Measurements from ENCODE around the gene ZSWIM6.

The ZSWIM6 gene

GRCh38 chr5:61331407-61332357 is at the start of gene ZSWIM6:
Gene ZSWIM6 (plus strand): TSS chr5:61332258. CDS start chr5:61332273, 15 bp downstream.
- Histone ChIP-seq H3K9me3 (ENCODE audit: control insufficient read depth, insufficient read depth, low read length) (no peaks in the 10 kb centered on the region), H3K4me1 (ENCODE audit: insufficient read depth, low read length) (peaks cover 27% of the 10 kb centered on the region), H3K9ac (ENCODE audit: low read depth, low read length) (peak within 1 kb of the TSS; percentile 69), H3K36me3 (ENCODE audit: insufficient read depth, low read length) (no peaks in the 10 kb centered on the region)

GRCh38 chr5:61283471-61283870 is 48.6 kb upstream of the ZSWIM6 start:
- H3K9ac ChIP-seq (ENCODE audit: low read depth, low read length) = no peak overlapping the region
- H3K4me1 ChIP-seq (ENCODE audit: insufficient read depth, low read length) = peaks cover 3% of the 10 kb centered on the region; the same call in 1 of the 2 replicates
- no peaks in the 10 kb centered on the region for H3K9me3 ChIP-seq (ENCODE audit: control insufficient read depth, insufficient read depth, low read length)
- H3K36me3 ChIP-seq (ENCODE audit: insufficient read depth, low read length) = no peaks in the 10 kb centered on the region

DNA sequence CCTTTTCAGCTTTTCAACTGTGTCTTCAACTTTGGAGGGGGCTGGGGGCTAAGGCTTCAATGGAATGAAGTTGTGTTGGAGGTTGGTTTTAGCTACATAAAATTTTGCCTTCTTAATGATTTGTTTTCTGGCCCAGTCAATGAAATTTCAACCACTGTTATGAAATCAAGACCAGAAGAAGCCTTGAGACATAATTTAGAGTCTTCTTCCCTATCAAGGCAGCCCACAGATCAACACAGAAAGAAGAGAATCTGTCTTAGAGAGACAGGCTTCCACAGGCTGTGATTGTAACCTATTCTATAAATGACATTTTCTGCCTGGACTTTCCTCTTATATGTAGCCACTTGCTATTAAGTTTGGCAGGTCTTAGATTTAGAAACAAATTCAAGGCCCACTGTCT is 46.5 kb upstream of the ZSWIM6 start:
- Histone ChIP-seq H3K9ac (ENCODE audit: low read depth, low read length) (no peak overlapping the region), H3K9me3 (ENCODE audit: control insufficient read depth, insufficient read depth, low read length) (no peaks in the 10 kb centered on the region), H3K4me1 (ENCODE audit: insufficient read depth, low read length) (peaks cover 16% of the 10 kb centered on the region; the same call in 1 of the 2 replicates), H3K36me3 (ENCODE audit: insufficient read depth, low read length) (no peaks in the 10 kb centered on the region)

- Histone ChIP-seq H3K36me3 (ENCODE audit: insufficient read depth, low read length) (no peaks in the 10 kb centered on the region), H3K9me3 (ENCODE audit: control insufficient read depth, insufficient read depth, low read length) (no peaks in the 10 kb centered on the region), H3K9ac (ENCODE audit: low read depth, low read length) (no peak overlapping the region), H3K4me1 (ENCODE audit: insufficient read depth, low read length) (peaks cover 17% of the 10 kb centered on the region; the same call in 1 of the 2 replicates)
Measured at GRCh38 chr5:61286446-61287132, 45.5 kb upstream of the ZSWIM6 start.

- Histone ChIP-seq H3K36me3 (ENCODE audit: insufficient read depth, low read length) (no peaks in the 10 kb centered on the region), H3K9ac (ENCODE audit: low read depth, low read length) (no peak overlapping the region), H3K4me1 (ENCODE audit: insufficient read depth, low read length) (peaks cover 17% of the 10 kb centered on the region; the same call in 1 of the 2 replicates), H3K9me3 (ENCODE audit: control insufficient read depth, insufficient read depth, low read length) (no peaks in the 10 kb centered on the region)
Measured at GRCh38 chr5:61287474-61287873, 44.6 kb upstream of the ZSWIM6 start.

GRCh38 chr5:61289241-61289640 is 42.8 kb upstream of the ZSWIM6 start:
- Histone ChIP-seq H3K4me1 (ENCODE audit: insufficient read depth, low read length) (peaks cover 17% of the 10 kb centered on the region; the same call in 1 of the 2 replicates), H3K9me3 (ENCODE audit: control insufficient read depth, insufficient read depth, low read length) (no peaks in the 10 kb centered on the region), H3K36me3 (ENCODE audit: insufficient read depth, low read length) (no peaks in the 10 kb centered on the region; the same call in 1 of the 2 replicates), H3K9ac (ENCODE audit: low read depth, low read length) (no peak overlapping the region)

GRCh38 chr5:61289669-61290306 is 42.3 kb upstream of the ZSWIM6 start:
- H3K9me3 ChIP-seq (ENCODE audit: control insufficient read depth, insufficient read depth, low read length) = no peaks in the 10 kb centered on the region
- peaks cover 17% of the 10 kb centered on the region; the same call in 1 of the 2 replicates for H3K4me1 ChIP-seq (ENCODE audit: insufficient read depth, low read length)
- H3K9ac ChIP-seq (ENCODE audit: low read depth, low read length) = no peak overlapping the region
- no peaks in the 10 kb centered on the region; the same call in 1 of the 2 replicates for H3K36me3 ChIP-seq (ENCODE audit: insufficient read depth, low read length)

- no peaks in the 10 kb centered on the region; the same call in 1 of the 2 replicates for H3K36me3 ChIP-seq (ENCODE audit: insufficient read depth, low read length)
- no peaks in the 10 kb centered on the region for H3K9me3 ChIP-seq (ENCODE audit: control insufficient read depth, insufficient read depth, low read length)
- H3K9ac ChIP-seq (ENCODE audit: low read depth, low read length) = no peak overlapping the region
- H3K4me1 ChIP-seq (ENCODE audit: insufficient read depth, low read length) = peaks cover 17% of the 10 kb centered on the region; the same call in 1 of the 2 replicates
Measured at GRCh38 chr5:61290791-61291210, 41.3 kb upstream of the ZSWIM6 start.

DNA sequence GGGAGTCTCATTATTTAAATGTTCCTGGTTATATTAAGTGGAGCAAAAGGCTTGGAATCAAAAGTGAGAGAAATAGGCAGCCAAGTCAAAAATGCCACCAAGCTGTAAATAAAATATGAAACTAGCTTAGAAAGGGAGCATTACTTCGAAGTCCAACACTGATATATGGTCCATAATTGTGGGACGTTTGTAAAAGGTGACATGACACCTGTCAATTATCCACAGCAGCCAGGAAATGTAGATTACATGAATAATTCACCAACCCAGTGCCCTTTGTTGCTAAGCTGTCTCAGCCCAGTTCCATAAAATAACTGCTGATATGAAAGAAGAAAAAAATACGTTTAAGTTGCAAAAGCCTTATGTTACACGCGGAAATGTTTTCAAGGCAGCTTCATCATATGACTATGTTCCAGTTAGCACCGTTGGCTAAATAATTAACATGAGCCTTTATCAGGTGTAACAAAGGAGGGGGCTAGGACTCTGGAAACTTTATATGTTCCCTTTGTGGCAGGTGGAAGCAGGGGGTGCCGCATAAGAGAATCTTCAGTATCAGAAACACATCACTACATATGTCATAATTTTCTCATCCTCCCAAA is 39.9 kb upstream of the ZSWIM6 start:
- no peaks in the 10 kb centered on the region; the same call in 1 of the 2 replicates for H3K36me3 ChIP-seq (ENCODE audit: insufficient read depth, low read length)
- peaks cover 17% of the 10 kb centered on the region; the same call in 1 of the 2 replicates for H3K4me1 ChIP-seq (ENCODE audit: insufficient read depth, low read length)
- no peak overlapping the region for H3K9ac ChIP-seq (ENCODE audit: low read depth, low read length)
- H3K9me3 ChIP-seq (ENCODE audit: control insufficient read depth, insufficient read depth, low read length) = no peaks in the 10 kb centered on the region

DNA sequence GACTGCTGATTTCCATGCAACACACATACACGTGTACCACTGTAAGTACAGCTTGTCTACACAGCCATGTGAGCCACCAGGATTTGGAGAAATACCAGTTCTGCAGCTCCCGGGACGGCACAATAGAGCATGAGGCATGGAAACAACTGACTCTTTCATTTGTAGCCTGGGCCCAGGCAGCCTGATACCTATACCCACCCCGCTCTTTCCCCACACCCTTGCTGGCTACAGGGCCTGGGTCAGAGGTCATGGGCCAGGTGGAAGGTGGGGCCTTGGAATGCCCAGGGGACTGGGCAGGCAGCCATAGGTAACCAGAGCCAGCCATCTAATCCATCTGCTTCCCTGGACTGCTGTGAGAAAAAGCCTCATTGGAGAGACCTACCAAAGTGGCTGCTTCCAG is 39.0 kb upstream of the ZSWIM6 start:
- Histone ChIP-seq H3K36me3 (ENCODE audit: insufficient read depth, low read length) (no peaks in the 10 kb centered on the region; the same call in 1 of the 2 replicates), H3K9ac (ENCODE audit: low read depth, low read length) (no peak overlapping the region), H3K9me3 (ENCODE audit: control insufficient read depth, insufficient read depth, low read length) (no peaks in the 10 kb centered on the region), H3K4me1 (ENCODE audit: insufficient read depth, low read length) (peaks cover 17% of the 10 kb centered on the region; the same call in 1 of the 2 replicates)

DNA sequence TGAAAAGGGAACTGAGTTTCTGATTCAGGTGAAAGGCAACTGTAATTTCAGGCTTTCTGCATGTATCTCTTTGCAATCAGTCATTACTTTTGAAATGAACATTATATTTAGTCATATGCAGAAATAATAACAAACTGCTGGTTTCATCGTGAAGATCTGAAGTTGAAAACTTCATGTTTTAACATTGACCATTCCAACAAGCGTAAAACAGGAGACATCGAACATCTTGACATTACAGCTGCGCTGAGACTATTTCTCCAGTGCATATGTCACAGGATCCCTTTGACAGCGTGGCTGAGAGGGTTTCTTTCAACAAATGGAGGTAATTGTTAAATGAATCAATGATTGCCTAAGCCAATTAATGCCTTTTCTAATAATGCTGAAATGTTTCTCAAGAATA is 38.2 kb upstream of the ZSWIM6 start:
- peaks cover 10% of the 10 kb centered on the region; the same call in 1 of the 2 replicates for H3K4me1 ChIP-seq (ENCODE audit: insufficient read depth, low read length)
- no peaks in the 10 kb centered on the region; the same call in 1 of the 2 replicates for H3K36me3 ChIP-seq (ENCODE audit: insufficient read depth, low read length)
- H3K9ac ChIP-seq (ENCODE audit: low read depth, low read length) = no peak overlapping the region
- H3K9me3 ChIP-seq (ENCODE audit: control insufficient read depth, insufficient read depth, low read length) = no peaks in the 10 kb centered on the region

GRCh38 chr5:61295365-61295764 is 36.7 kb upstream of the ZSWIM6 start:
- Histone ChIP-seq H3K36me3 (ENCODE audit: insufficient read depth, low read length) (no peaks in the 10 kb centered on the region; the same call in 1 of the 2 replicates), H3K9ac (ENCODE audit: low read depth, low read length) (no peak overlapping the region), H3K9me3 (ENCODE audit: control insufficient read depth, insufficient read depth, low read length) (no peaks in the 10 kb centered on the region), H3K4me1 (ENCODE audit: insufficient read depth, low read length) (0 out of 2 replicates have a peak, but pooled peaks cover 5% of the 10 kb centered on the region)

DNA sequence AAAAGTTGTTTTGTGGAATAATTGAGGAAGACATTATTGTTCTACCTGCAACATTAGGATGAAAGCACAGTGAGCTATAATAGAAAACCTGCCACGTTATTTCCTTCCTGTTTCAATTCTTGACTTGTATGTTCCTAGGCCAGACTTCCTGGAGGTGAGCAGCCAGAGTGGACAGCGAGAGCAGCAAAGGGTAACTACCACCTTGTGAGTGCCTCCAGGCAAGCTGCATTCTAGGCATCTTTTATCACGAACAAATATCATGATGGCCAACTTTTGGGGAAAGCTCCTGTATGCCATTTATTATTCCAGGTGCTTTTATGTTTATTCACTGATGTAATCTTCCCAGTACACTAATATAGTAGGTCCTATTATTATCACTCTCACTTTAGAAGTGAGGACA is 34.0 kb upstream of the ZSWIM6 start:
- no peaks in the 10 kb centered on the region for H3K9me3 ChIP-seq (ENCODE audit: control insufficient read depth, insufficient read depth, low read length)
- H3K36me3 ChIP-seq (ENCODE audit: insufficient read depth, low read length) = no peaks in the 10 kb centered on the region; the same call in 1 of the 2 replicates
- H3K9ac ChIP-seq (ENCODE audit: low read depth, low read length) = no peak overlapping the region
- peaks cover 14% of the 10 kb centered on the region for H3K4me1 ChIP-seq (ENCODE audit: insufficient read depth, low read length)
